SK-N-SH treated with all-trans-retinoic acid at 6 μM for 48 hours (cell line): Measurements from ENCODE around the gene DYNC1I1.

Source experiments
- ATAC-seq: fragments of 200-7000 bp; cut with Tn5 transposase; 3 replicates; pipeline ENCODE4 v1.9.1; 2020; ENCODE audit warnings: mild to moderate bottlenecking, moderate library complexity
- BACH2 ChIP-seq: fragments of 250-450 bp; sonication (Bioruptor Pico); IDR thresholded peaks from 2 replicates; pipeline ENCODE4 v1.9.0; 2021; ENCODE audit warnings: mild to moderate bottlenecking, borderline replicate concordance
- CREB5 ChIP-seq: fragments of 250-450 bp; sonication (Bioruptor Pico); IDR thresholded peaks from 2 replicates; pipeline ENCODE4 v1.5.1; 2020; ENCODE audit warnings: low read depth, mild to moderate bottlenecking, moderate library complexity
- CSDC2 ChIP-seq: fragments of 250-450 bp; sonication (Bioruptor Pico); IDR thresholded peaks from 2 replicates; pipeline ENCODE4 v1.5.0; 2020; ENCODE audit warnings: mild to moderate bottlenecking, moderate library complexity
- CSRNP3 ChIP-seq: fragments of 250-450 bp; sonication (Bioruptor Pico); IDR thresholded peaks from 2 replicates; pipeline ENCODE4 v1.5.1; 2021; ENCODE audit warnings: mild to moderate bottlenecking, moderate library complexity
- ESRRG ChIP-seq: fragments of 250-450 bp; sonication (Bioruptor Pico); IDR thresholded peaks from 2 replicates; pipeline ENCODE4 v1.6.1; 2021; ENCODE audit warnings: mild to moderate bottlenecking
- ISL1 ChIP-seq: fragments of 250-450 bp; sonication (Bioruptor Pico); IDR thresholded peaks from 2 replicates; pipeline ENCODE4 v2.1.2; 2022; ENCODE audit warnings: mild to moderate bottlenecking, moderate library complexity
- OSR1 ChIP-seq: fragments of 250-450 bp; sonication (Bioruptor Pico); IDR thresholded peaks from 2 replicates; pipeline ENCODE4 v1.8.0; 2022; ENCODE audit warnings: moderate library complexity, mild to moderate bottlenecking, inconsistent platforms
- POU6F1 ChIP-seq: fragments of 250-450 bp; sonication (Bioruptor Pico); IDR thresholded peaks from 2 replicates; pipeline ENCODE4 v1.8.0; 2021; ENCODE audit warnings: low read depth, mild to moderate bottlenecking, moderate library complexity, borderline replicate concordance
- PPARA ChIP-seq: fragments of 250-450 bp; sonication (Bioruptor Pico); IDR thresholded peaks from 2 replicates; pipeline ENCODE4 v1.5.0; 2020; ENCODE audit warnings: mild to moderate bottlenecking, borderline replicate concordance
- RARB ChIP-seq: fragments of 250-450 bp; sonication (Bioruptor Pico); IDR thresholded peaks from 2 replicates; pipeline ENCODE4 v1.8.0; 2021; ENCODE audit warnings: mild to moderate bottlenecking, moderate library complexity
- SNAI2 ChIP-seq: fragments of 250-450 bp; sonication (Bioruptor Pico); IDR thresholded peaks from 2 replicates; pipeline ENCODE4 v1.5.0; 2020; ENCODE audit warnings: mild to moderate bottlenecking, moderate library complexity
- TCF4 ChIP-seq: fragments of 250-450 bp; sonication (Bioruptor Pico); IDR thresholded peaks from 2 replicates; pipeline ENCODE4 v1.8.0; 2021; ENCODE audit warnings: mild to moderate bottlenecking, moderate library complexity, borderline replicate concordance
- TOX ChIP-seq: fragments of 250-450 bp; sonication (Bioruptor Pico); IDR thresholded peaks from 2 replicates; pipeline ENCODE4 v1.8.0; 2021; ENCODE audit warnings: mild to moderate bottlenecking, moderate library complexity, borderline replicate concordance
- ZC3H10 ChIP-seq: fragments of 250-450 bp; sonication (Bioruptor Pico); IDR thresholded peaks from 2 replicates; pipeline ENCODE4 v1.5.1; 2021; ENCODE audit warnings: mild to moderate bottlenecking, moderate library complexity
- ZFP3 ChIP-seq: fragments of 250-450 bp; sonication (Bioruptor Pico); IDR thresholded peaks from 2 replicates; pipeline ENCODE4 v1.5.0; 2020; ENCODE audit warnings: mild to moderate bottlenecking, moderate library complexity
- ZFP30 ChIP-seq: fragments of 450-650 bp; formaldehyde crosslinking; IDR thresholded peaks from 2 replicates; pipeline ENCODE4 v1.5.0; 2022; ENCODE audit warnings: mild to moderate bottlenecking, moderate library complexity
- ZNF565 ChIP-seq: fragments of 450-650 bp; formaldehyde crosslinking; conservative IDR thresholded peaks from 2 replicates; pipeline ENCODE4 v1.5.0; 2020; ENCODE audit warnings: low read depth, mild to moderate bottlenecking, moderate library complexity
- ZNF8 ChIP-seq: fragments of 450-650 bp; formaldehyde crosslinking; IDR thresholded peaks from 2 replicates; pipeline ENCODE4 v1.5.0; 2020; ENCODE audit warnings: mild to moderate bottlenecking, moderate library complexity
- TF ChIP-seq, protein P1 (sequence below): fragments of 250-450 bp; sonication (Bioruptor Pico); IDR thresholded peaks from 2 replicates; pipeline ENCODE4 v1.5.0; 2020; ENCODE audit warnings: mild to moderate bottlenecking, moderate library complexity
- TF ChIP-seq, protein P2 (sequence below): fragments of 250-450 bp; sonication (Bioruptor Pico); IDR thresholded peaks from 2 replicates; pipeline ENCODE4 v1.8.0; 2020; ENCODE audit warnings: mild to moderate bottlenecking, moderate library complexity, borderline replicate concordance

Gene DYNC1I1

DNA sequence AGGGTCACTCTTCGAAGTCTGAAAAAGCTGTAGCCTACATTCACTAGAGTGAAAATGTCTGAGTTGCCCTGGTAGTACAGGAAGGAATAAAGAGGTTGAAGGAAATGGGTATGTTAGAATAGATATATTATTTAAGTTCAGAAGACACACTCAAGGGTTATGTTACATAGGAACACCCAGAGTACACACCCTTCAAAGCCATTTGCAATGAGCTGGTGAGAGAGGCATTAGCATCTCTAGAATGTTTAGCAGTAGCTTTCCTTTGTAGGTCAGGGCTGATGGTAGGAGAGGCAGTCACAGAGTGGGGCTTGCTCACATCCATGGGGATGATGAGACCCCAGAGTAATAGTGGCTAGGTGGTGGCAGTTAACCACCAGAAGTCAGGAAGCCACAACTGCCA is 328.4 kb downstream of the DYNC1I1 start:
- ATAC-seq, result no peak
- TF ChIP-seq BACH2 (CRISPR knock-in tag) (no peak), PPARA (CRISPR knock-in tag) (no peak), OSR1 (no peak), POU6F1 (CRISPR knock-in tag) (no peak), ZFP3 (CRISPR knock-in tag) (no peak), RARB (no peak), CSRNP3 (CRISPR knock-in tag) (no peak), SNAI2 (CRISPR knock-in tag) (no peak), TCF4 (CRISPR knock-in tag) (no peak), ZNF565 (CRISPR knock-in tag) (no peak), ESRRG (no peak), ZC3H10 (no peak), CSDC2 (CRISPR knock-in tag) (no peak), CREB5 (CRISPR knock-in tag) (no peak), ZNF8 (CRISPR knock-in tag) (no peak), ISL1 (CRISPR knock-in tag) (no peak), TOX (CRISPR knock-in tag) (no peak), ZFP30 (no peak)
- TF ChIP-seq, protein P1, sequence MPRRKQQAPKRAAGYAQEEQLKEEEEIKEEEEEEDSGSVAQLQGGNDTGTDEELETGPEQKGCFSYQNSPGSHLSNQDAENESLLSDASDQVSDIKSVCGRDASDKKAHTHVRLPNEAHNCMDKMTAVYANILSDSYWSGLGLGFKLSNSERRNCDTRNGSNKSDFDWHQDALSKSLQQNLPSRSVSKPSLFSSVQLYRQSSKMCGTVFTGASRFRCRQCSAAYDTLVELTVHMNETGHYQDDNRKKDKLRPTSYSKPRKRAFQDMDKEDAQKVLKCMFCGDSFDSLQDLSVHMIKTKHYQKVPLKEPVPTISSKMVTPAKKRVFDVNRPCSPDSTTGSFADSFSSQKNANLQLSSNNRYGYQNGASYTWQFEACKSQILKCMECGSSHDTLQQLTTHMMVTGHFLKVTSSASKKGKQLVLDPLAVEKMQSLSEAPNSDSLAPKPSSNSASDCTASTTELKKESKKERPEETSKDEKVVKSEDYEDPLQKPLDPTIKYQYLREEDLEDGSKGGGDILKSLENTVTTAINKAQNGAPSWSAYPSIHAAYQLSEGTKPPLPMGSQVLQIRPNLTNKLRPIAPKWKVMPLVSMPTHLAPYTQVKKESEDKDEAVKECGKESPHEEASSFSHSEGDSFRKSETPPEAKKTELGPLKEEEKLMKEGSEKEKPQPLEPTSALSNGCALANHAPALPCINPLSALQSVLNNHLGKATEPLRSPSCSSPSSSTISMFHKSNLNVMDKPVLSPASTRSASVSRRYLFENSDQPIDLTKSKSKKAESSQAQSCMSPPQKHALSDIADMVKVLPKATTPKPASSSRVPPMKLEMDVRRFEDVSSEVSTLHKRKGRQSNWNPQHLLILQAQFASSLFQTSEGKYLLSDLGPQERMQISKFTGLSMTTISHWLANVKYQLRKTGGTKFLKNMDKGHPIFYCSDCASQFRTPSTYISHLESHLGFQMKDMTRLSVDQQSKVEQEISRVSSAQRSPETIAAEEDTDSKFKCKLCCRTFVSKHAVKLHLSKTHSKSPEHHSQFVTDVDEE (CRISPR knock-in tag), result no peak

DNA sequence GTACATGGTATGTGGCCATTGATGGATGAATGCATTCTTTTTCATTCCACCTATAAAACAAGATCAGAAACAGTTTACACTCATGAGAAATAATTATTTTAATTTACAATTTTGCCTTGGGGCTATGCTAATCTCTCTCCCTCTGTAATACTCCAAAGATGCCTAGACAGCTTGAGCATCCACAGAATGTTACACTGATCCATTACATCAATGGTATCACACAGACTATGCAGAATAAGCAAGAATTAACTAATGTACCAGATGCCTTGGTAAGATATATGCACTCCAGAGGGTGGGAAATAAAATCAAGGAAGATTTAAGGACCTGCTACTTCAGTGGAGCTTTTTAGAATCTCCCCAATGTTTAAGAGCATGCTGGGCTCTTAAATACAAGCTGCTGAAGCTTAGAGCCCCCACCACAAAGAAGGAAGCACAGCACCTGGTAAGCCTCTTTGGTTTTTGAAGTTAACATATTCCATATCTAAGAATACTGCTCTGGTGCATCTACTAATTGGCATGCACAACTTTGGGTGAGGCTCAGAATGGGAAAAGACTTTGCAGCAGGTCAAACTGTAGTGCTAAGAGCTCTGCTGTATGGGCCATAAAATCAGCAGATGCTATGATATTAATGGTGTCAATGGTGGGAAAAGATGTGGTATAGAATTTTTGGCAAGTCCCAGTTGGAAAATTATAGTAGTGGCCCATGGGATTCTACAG is 329.9 kb downstream of the DYNC1I1 start:
- no peak for TF ChIP-seq BACH2 (CRISPR knock-in tag)
- TF ChIP-seq CSRNP3 (CRISPR knock-in tag), result no peak
- TF ChIP-seq, protein P2, sequence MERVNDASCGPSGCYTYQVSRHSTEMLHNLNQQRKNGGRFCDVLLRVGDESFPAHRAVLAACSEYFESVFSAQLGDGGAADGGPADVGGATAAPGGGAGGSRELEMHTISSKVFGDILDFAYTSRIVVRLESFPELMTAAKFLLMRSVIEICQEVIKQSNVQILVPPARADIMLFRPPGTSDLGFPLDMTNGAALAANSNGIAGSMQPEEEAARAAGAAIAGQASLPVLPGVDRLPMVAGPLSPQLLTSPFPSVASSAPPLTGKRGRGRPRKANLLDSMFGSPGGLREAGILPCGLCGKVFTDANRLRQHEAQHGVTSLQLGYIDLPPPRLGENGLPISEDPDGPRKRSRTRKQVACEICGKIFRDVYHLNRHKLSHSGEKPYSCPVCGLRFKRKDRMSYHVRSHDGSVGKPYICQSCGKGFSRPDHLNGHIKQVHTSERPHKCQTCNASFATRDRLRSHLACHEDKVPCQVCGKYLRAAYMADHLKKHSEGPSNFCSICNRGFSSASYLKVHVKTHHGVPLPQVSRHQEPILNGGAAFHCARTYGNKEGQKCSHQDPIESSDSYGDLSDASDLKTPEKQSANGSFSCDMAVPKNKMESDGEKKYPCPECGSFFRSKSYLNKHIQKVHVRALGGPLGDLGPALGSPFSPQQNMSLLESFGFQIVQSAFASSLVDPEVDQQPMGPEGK (CRISPR knock-in tag), result no peak
- no peak for TF ChIP-seq TOX (CRISPR knock-in tag)
- ATAC-seq, result no peak
